ENCODE results near the gene FADS6. TPM values are rescaled to one million over a fixed set of nuclear protein-coding genes. Genes with fewer than 3 reads are reported as not detected.
A peak's percentile ranks its signal among the peaks of the same experiment; 100 is the strongest.
"Not testable (repeated sequence)": the region's sequence is repeated elsewhere in the genome, so short reads cannot be mapped to it uniquely, and the experiment has no call there.

The FADS6 gene
- total RNA-seq, 2 donors from 2014 or later: not detected

DNA sequence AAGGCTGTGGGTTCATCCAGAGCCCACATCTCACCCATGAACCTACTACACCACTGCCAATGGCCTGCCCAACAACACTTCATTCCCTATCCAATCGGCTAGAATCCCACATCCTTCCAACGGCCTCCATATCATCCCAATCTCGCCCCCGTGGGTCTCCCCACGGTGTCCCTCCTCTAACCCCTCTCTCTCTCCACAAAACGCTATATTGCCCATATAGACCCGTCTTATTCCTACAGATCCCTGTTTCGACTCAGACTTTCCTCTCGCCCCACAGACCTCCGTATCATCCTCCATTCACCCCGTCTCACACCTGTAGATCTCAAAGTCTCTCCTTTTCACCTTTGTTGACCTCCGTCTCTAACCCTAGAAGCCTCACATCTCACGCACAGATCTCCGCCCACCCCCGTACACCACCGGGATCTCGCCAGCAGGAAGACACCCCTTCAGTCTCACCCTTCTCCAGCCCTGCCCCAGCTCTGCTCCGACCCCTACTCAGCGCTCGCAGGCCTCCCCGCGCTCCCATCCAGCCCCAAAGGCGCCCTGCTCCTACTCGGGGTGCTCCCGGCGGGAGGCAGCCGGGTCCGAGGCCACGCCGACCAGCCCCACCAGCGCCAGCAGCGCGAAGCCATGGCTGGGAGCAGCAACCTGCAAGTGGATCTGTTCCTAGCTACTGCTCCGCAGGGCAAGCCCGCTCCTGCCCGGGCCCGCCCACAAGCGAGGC lies 21.0 kb downstream of the FADS6 start, which contains the start of gene FDXR:
TSS of gene FDXR (minus strand) at position 682 of the 724 bp plus-strand sequence. CDS start at position 632, 50 bp downstream.
- no peaks in the 10 kb centered on the region for H3K36me3 ChIP-seq
- H3K27ac ChIP-seq: peak within 1 kb of the TSS; percentile 89
- intact Hi-C loops (cut with DNase I): no loop called here
- H3K4me3 ChIP-seq: peak within 1 kb of the TSS; percentile 40 to 57
- no peaks in the 10 kb centered on the region for H3K27me3 ChIP-seq (replicated peaks; ENCODE audit: insufficient read depth)
- WGBS: 6% methylated on average over 33 of the region's 38 CpGs
- TF ChIP-seq, protein P1, sequence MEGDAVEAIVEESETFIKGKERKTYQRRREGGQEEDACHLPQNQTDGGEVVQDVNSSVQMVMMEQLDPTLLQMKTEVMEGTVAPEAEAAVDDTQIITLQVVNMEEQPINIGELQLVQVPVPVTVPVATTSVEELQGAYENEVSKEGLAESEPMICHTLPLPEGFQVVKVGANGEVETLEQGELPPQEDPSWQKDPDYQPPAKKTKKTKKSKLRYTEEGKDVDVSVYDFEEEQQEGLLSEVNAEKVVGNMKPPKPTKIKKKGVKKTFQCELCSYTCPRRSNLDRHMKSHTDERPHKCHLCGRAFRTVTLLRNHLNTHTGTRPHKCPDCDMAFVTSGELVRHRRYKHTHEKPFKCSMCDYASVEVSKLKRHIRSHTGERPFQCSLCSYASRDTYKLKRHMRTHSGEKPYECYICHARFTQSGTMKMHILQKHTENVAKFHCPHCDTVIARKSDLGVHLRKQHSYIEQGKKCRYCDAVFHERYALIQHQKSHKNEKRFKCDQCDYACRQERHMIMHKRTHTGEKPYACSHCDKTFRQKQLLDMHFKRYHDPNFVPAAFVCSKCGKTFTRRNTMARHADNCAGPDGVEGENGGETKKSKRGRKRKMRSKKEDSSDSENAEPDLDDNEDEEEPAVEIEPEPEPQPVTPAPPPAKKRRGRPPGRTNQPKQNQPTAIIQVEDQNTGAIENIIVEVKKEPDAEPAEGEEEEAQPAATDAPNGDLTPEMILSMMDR (IDR thresholded peaks at IDR 0.05): no peak
- no peak for TF ChIP-seq POLR2AphosphoS5 (IDR thresholded peaks at IDR 0.05)
- TF ChIP-seq POLR2A (IDR thresholded peaks at IDR 0.05): peak; percentile 93
- H3K4me1 ChIP-seq (replicated peaks): no peaks in the 10 kb centered on the region
- H3K9me3 ChIP-seq: no peaks in the 10 kb centered on the region
- DNase-seq (ENCODE audit: low spot score): no peak

DNA sequence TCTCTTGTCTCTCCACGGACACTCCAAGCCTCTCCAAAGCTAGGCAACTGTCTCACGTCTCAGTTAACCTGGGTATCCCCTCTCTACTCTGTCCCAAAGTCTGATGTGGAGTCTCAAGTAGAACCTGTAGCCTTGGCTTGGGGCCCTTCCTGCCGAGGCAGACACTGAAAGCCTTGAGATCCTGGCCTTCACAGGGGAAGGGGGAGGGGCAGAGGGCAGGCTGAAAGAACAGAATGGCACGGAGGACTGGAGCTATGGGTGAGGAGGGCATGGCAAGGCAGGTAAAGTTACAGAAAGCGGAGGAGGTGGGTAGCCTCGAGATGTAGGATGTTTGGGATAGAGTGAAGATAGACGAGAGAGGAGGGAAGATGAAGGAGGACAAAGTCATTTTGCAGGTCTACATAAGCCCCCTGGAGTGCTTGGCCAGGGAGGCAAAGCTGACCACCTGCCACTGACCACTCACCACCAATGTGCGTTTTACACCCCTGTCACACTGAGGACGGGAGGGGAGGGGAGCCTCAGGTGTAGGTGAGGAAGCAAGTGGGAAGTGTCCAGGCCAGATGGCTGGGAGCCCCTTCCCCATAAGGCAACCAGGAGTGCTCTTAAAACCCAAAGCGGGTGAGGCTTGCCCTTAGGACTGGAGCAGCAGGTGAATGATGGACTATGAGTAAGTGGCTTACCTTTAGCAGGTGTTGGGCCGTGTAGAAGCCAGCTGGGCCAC lies 21.9 kb downstream of the FADS6 start:
- 82% methylated on average over 11 of the region's 11 CpGs for WGBS
- intact Hi-C loops (cut with DNase I): no loop called here
- H3K9me3 ChIP-seq: no peaks in the 10 kb centered on the region
- H3K36me3 ChIP-seq: no peaks in the 10 kb centered on the region
- H3K4me1 ChIP-seq (replicated peaks): no peaks in the 10 kb centered on the region
- TF ChIP-seq, protein P1 (IDR thresholded peaks at IDR 0.05): no peak
- TF ChIP-seq POLR2AphosphoS5 (IDR thresholded peaks at IDR 0.05) (no peak), POLR2A (IDR thresholded peaks at IDR 0.05) (no peak)
- H3K27ac ChIP-seq: no peak overlapping the region
- no peaks in the 10 kb centered on the region for H3K27me3 ChIP-seq (replicated peaks; ENCODE audit: insufficient read depth)
- DNase-seq (ENCODE audit: low spot score): no peak
- H3K4me3 ChIP-seq: no peak overlapping the region

DNA sequence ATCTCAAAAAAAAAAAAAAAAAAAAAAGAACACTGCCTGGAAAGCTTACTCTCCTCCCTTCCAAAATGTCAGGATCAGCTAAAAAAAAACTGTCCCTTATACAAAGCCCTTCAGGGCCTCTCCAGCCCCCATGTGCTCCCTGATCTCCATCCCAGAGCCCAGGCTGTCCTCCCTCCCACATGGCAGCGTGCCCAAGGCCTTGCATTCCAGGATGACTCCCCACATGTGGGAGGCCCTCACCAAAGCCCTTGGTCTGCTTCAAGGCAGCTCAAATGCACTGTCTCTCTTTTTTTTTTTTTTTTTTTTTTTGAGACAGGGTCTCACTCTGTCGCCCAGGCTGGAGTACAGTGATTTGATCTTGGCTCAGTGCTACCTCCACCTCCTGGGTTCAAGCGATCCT lies 22.9 kb downstream of the FADS6 start:
- Histone ChIP-seq H3K4me1 (replicated peaks) (no peaks in the 10 kb centered on the region), H3K36me3 (no peaks in the 10 kb centered on the region), H3K4me3 (no peak overlapping the region), H3K27ac (no peak overlapping the region), H3K9me3 (no peaks in the 10 kb centered on the region), H3K27me3 (replicated peaks; ENCODE audit: insufficient read depth) (no peaks in the 10 kb centered on the region)
- intact Hi-C loops (cut with DNase I): no loop called here
- TF ChIP-seq, protein P1 (IDR thresholded peaks at IDR 0.05): no peak
- TF ChIP-seq POLR2AphosphoS5 (IDR thresholded peaks at IDR 0.05) (no peak), POLR2A (IDR thresholded peaks at IDR 0.05) (no peak)
- 84% methylated on average over 3 of the region's 3 CpGs for WGBS
- no peak for DNase-seq (ENCODE audit: low spot score)

DNA sequence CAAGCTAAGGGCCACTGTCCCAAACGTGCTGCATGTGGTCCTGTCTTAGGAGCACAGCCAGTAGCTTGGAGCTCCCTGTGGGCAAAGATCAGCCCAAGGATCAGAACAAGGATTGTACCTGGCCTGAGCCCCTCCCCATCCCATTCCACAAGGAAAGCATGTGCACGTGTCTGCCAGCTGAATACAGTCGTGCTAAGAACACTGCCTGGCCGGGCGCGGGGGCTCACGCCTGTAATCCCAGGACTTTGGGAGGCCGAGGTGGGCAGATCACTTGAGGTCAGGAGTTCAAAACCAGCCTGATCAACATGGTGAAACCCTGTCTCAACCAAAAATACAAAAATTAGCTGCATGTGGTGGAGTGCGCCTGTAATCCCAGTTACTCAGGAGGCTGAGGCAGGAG lies 23.4 kb downstream of the FADS6 start:
- intact Hi-C loops (cut with DNase I); H3K4me1 ChIP-seq (replicated peaks); H3K27ac ChIP-seq; H3K4me3 ChIP-seq; H3K9me3 ChIP-seq; DNase-seq (ENCODE audit: low spot score); H3K27me3 ChIP-seq (replicated peaks; ENCODE audit: insufficient read depth); H3K36me3 ChIP-seq: not testable (repeated sequence)
- 94% methylated on average over 9 of the region's 9 CpGs for WGBS

DNA sequence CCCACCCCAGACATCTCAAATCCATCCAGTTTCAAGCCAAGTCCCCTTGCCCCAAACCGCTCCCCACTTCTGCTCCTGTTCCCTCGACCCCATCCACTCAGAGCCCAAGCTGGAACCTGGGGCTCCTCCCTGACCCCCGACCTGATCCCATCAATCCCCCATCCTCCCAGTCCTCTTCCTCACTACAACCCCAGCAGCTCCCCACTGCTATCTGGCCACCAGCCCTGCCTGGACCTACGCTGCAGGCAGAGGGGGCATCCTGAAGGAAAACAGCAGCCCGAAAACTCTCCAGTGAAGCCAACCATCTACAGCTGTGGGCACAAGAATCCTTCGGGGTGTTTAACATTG lies 24.6 kb downstream of the FADS6 start:
- no peak overlapping the region for H3K4me3 ChIP-seq
- no peaks in the 10 kb centered on the region for H3K27me3 ChIP-seq (replicated peaks; ENCODE audit: insufficient read depth)
- no peaks in the 10 kb centered on the region for H3K4me1 ChIP-seq (replicated peaks)
- intact Hi-C loops (cut with DNase I): no loop called here
- no peaks in the 10 kb centered on the region for H3K9me3 ChIP-seq
- WGBS: 96% methylated on average over 6 of the region's 6 CpGs
- DNase-seq (ENCODE audit: low spot score): no peak
- no peaks in the 10 kb centered on the region for H3K36me3 ChIP-seq
- TF ChIP-seq, protein P1 (IDR thresholded peaks at IDR 0.05): no peak
- TF ChIP-seq POLR2AphosphoS5 (IDR thresholded peaks at IDR 0.05): no peak
- no peak for TF ChIP-seq POLR2A (IDR thresholded peaks at IDR 0.05)
- H3K27ac ChIP-seq: no peak overlapping the region

Data from prostate gland (tissue), 2 donors.